Mesendoderm (in vitro differentiated cells): Measurements from ENCODE around the gene RPS19BP1.

Experiments
- DNase-seq: peaks from one replicate; pipeline ENCODE4 v3.0.0; 2013
- H2AK5ac ChIP-seq: 2 replicates; pipeline ENCODE4 v1.6.1; 2013; ENCODE audit warnings: low read length, inconsistent platforms
- H2BK120ac ChIP-seq: 2 replicates; pipeline ENCODE4 v1.6.1; 2013; ENCODE audit warnings: low read depth, mild to moderate bottlenecking, low read length, moderate library complexity, mixed read lengths
- H2BK15ac ChIP-seq: replicated peaks from 2 replicates; pipeline ENCODE4 v1.6.1; 2013; ENCODE audit warnings: low read depth, mild to moderate bottlenecking, moderate library complexity
- H2BK5ac ChIP-seq: 2 replicates; pipeline ENCODE4 v1.6.1; 2013; ENCODE audit warnings: low read length, inconsistent platforms
- H3K18ac ChIP-seq: 2 replicates; pipeline ENCODE4 v1.6.1; 2013; ENCODE audit warnings: mild to moderate bottlenecking, low read length, mixed read lengths
- H3K23ac ChIP-seq: one replicate; pipeline ENCODE4 v1.6.1; 2013; ENCODE audit warnings: low read length
- H3K27ac ChIP-seq: 2 replicates; pipeline ENCODE4 v1.5.1; 2013; ENCODE audit warnings: low read depth, mild to moderate bottlenecking, inconsistent platforms, low read length, moderate library complexity
- H3K27me3 ChIP-seq: 2 replicates; pipeline ENCODE4 v1.6.1; 2013; ENCODE audit warnings: low read length, control low read depth, mild to moderate bottlenecking, inconsistent platforms; ENCODE audit not compliant: insufficient read depth, poor library complexity
- H3K36me3 ChIP-seq: 2 replicates; pipeline ENCODE4 v1.6.1; 2013; ENCODE audit warnings: low read length, inconsistent platforms; ENCODE audit not compliant: control insufficient read depth, insufficient read depth
- H3K4ac ChIP-seq: one replicate; pipeline ENCODE4 v1.6.1; 2013; ENCODE audit warnings: low read depth, mild to moderate bottlenecking, low read length, moderate library complexity
- H3K4me1 ChIP-seq: 2 replicates; pipeline ENCODE4 v1.6.1; 2013; ENCODE audit warnings: low read depth, low read length, inconsistent platforms; ENCODE audit not compliant: control insufficient read depth
- H3K4me2 ChIP-seq: 2 replicates; pipeline ENCODE4 v1.6.1; 2013; ENCODE audit warnings: low read length
- H3K4me3 ChIP-seq: 2 replicates; pipeline ENCODE4 v1.5.1; 2013; ENCODE audit warnings: mild to moderate bottlenecking, low read length
- H3K56ac ChIP-seq: one replicate; pipeline ENCODE4 v1.6.1; 2013; ENCODE audit warnings: low read length
- H3K79me1 ChIP-seq: 2 replicates; pipeline ENCODE4 v1.6.1; 2013; ENCODE audit warnings: low read length, inconsistent platforms
- H3K79me2 ChIP-seq: 2 replicates; pipeline ENCODE4 v1.6.1; 2013; ENCODE audit warnings: mild to moderate bottlenecking, low read length; ENCODE audit not compliant: control insufficient read depth, insufficient read depth
- H3K9ac ChIP-seq: 2 replicates; pipeline ENCODE4 v1.6.1; 2013; ENCODE audit warnings: low read length, inconsistent platforms
- H4K5ac ChIP-seq: one replicate; pipeline ENCODE4 v1.6.1; 2013; ENCODE audit warnings: low read length
- H4K8ac ChIP-seq: one replicate; pipeline ENCODE4 v1.6.1; 2013; ENCODE audit warnings: low read depth, mild to moderate bottlenecking, control low read depth, low read length, moderate library complexity
- WGBS: extraction: QIAGEN DNeasy Blood & Tissue Kit; methylation state at CpG from one replicate; pipeline ENCODE4 v1.1.7; 2013; ENCODE audit warnings: low lambda C conversion rate, missing lambda C conversion rate; ENCODE audit not compliant: insufficient coverage; ENCODE audit errors: extremely low coverage; 5-methylcytosine and 5-hydroxymethylcytosine counted together

The RPS19BP1 gene

DNA sequence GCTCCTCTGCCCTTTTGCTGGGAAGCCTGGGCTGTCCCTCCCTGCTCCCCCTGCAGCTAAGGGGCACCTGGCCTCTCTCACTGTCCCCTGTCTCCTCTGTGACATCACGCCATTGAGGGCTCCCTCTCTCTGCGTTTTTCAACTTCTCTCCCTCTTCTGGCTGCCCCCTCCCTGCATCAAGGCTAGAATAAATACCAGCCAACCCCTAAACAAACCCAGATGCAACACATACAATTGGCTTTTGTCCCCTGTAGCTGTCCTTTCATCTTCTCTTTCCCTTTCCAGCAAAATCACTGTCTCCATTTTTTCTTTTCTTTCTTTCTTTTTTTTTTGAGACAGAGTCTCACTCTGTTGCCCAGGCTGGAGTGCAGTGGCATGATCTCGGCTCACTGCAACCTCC lies 33.7 kb downstream of the RPS19BP1 start:
- Histone ChIP-seq H2BK15ac (no peak overlapping the region), H4K5ac (no peak overlapping the region)

DNA sequence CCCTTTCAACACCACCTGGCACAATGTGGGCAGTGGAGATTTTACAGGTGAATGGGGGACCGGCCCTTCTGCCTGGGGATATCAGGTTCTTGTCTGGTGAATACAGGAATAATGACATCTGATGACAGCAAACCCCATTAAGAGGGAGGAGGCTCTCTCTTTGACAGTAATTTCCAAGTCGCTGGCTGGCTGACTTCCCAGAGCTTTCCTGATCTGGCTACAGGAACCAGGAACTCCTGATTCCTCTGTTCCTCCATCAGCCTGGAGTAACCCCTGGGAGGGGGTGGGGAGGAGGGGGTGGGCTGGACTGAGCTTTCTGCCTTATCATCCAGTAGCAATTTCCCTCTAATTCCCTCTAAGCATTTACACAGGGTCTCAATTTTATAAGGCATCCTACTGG lies 34.2 kb downstream of the RPS19BP1 start:
- Histone ChIP-seq H2AK5ac (no peak overlapping the region), H3K4ac (no peak overlapping the region), H4K8ac (no peak overlapping the region), H4K5ac (no peak overlapping the region), H3K79me2 (peaks cover 8% of the 10 kb centered on the region), H2BK5ac (no peak overlapping the region), H3K4me2 (no peak overlapping the region), H3K4me1 (peaks cover 6% of the 10 kb centered on the region), H3K9ac (no peak overlapping the region), H3K36me3 (no peaks in the 10 kb centered on the region), H3K27ac (no peak overlapping the region), H2BK15ac (no peak overlapping the region), H3K56ac (no peak overlapping the region), H3K23ac (no peak overlapping the region), H2BK120ac (no peak overlapping the region), H3K27me3 (no peaks in the 10 kb centered on the region), H3K18ac (no peak overlapping the region), H3K4me3 (no peak overlapping the region), H3K79me1 (peaks cover 7% of the 10 kb centered on the region)
- no peak for DNase-seq
- WGBS, result no CpG with 5 or more reads among the region's 2 CpGs

More for the DNA sequence above, 33.7 kb downstream of the RPS19BP1 start:
- H3K27ac ChIP-seq, result no peak overlapping the region
- H4K8ac ChIP-seq, result no peak overlapping the region
- peaks cover 6% of the 10 kb centered on the region for H3K4me1 ChIP-seq
- no peaks in the 10 kb centered on the region for H3K36me3 ChIP-seq
- no peak overlapping the region for H3K4me3 ChIP-seq
- no peak overlapping the region for H3K4ac ChIP-seq
- H3K27me3 ChIP-seq, result no peaks in the 10 kb centered on the region
- no peak overlapping the region for H3K23ac ChIP-seq
- H3K4me2 ChIP-seq, result no peak overlapping the region
- peaks cover 11% of the 10 kb centered on the region for H3K79me2 ChIP-seq
- no peak overlapping the region for H3K9ac ChIP-seq
- no peak overlapping the region for H2AK5ac ChIP-seq
- no CpG with 5 or more reads among the region's 3 CpGs for WGBS
- peaks cover 10% of the 10 kb centered on the region for H3K79me1 ChIP-seq
- no peak overlapping the region for H3K18ac ChIP-seq
- no peak overlapping the region for H2BK5ac ChIP-seq
- DNase-seq, result no peak
- no peak overlapping the region for H3K56ac ChIP-seq
- H2BK120ac ChIP-seq, result no peak overlapping the region

DNA sequence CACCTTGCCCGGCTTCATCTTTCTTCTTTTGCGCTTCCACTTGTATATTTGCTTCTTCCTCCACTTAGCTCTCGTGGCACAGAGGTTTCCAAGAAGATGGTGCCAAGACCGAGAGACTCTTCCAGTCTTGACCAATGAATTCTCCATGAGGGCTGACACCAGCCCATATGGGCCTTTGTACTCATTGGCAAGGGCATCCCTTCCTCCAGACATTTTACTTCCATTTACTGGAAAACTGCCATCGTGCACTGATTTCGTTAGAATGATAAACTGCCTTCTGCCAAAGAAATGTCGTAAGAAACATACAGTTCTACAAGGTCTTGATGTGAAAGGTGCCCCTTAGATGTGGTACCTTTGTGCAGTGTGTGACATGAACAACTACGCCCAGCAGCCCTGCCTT lies 35.1 kb downstream of the RPS19BP1 start:
- H3K9ac ChIP-seq, result no peak overlapping the region
- no peak overlapping the region for H3K4ac ChIP-seq
- H3K4me3 ChIP-seq, result no peak overlapping the region
- no peaks in the 10 kb centered on the region for H3K79me1 ChIP-seq
- no peak overlapping the region for H3K4me2 ChIP-seq
- no peak overlapping the region for H2BK120ac ChIP-seq
- no peak overlapping the region for H2BK15ac ChIP-seq
- no peak overlapping the region for H2BK5ac ChIP-seq
- no peak overlapping the region for H3K18ac ChIP-seq
- H3K23ac ChIP-seq, result no peak overlapping the region
- no peak overlapping the region for H3K27ac ChIP-seq
- no peak overlapping the region for H4K8ac ChIP-seq
- no peak overlapping the region for H2AK5ac ChIP-seq
- H4K5ac ChIP-seq, result no peak overlapping the region
- no peak overlapping the region for H3K56ac ChIP-seq
- no CpG with 5 or more reads among the region's 8 CpGs for WGBS
- peaks cover 3% of the 10 kb centered on the region for H3K4me1 ChIP-seq
- H3K27me3 ChIP-seq, result no peaks in the 10 kb centered on the region
- no peaks in the 10 kb centered on the region for H3K79me2 ChIP-seq
- no peak for DNase-seq
- no peaks in the 10 kb centered on the region for H3K36me3 ChIP-seq

GRCh38 chr22:39496131-39496838 lies 36.3 kb downstream of the RPS19BP1 start:
- Histone ChIP-seq H3K4ac (no peak overlapping the region), H3K79me1 (no peaks in the 10 kb centered on the region), H3K4me3 (no peak overlapping the region), H3K4me1 (no peaks in the 10 kb centered on the region), H3K9ac (no peak overlapping the region), H3K79me2 (no peaks in the 10 kb centered on the region), H3K56ac (peak overlapping the region; percentile 71), H2BK15ac (no peak overlapping the region), H3K23ac (no peak overlapping the region), H4K8ac (no peak overlapping the region), H3K18ac (no peak overlapping the region), H2BK120ac (no peak overlapping the region), H2BK5ac (no peak overlapping the region), H3K27me3 (no peaks in the 10 kb centered on the region), H3K36me3 (no peaks in the 10 kb centered on the region), H2AK5ac (no peak overlapping the region), H3K27ac (no peak overlapping the region), H3K4me2 (no peak overlapping the region), H4K5ac (no peak overlapping the region)
- DNase-seq, result peak; percentile 85
- WGBS, result no CpG with 5 or more reads among the region's 13 CpGs

DNA sequence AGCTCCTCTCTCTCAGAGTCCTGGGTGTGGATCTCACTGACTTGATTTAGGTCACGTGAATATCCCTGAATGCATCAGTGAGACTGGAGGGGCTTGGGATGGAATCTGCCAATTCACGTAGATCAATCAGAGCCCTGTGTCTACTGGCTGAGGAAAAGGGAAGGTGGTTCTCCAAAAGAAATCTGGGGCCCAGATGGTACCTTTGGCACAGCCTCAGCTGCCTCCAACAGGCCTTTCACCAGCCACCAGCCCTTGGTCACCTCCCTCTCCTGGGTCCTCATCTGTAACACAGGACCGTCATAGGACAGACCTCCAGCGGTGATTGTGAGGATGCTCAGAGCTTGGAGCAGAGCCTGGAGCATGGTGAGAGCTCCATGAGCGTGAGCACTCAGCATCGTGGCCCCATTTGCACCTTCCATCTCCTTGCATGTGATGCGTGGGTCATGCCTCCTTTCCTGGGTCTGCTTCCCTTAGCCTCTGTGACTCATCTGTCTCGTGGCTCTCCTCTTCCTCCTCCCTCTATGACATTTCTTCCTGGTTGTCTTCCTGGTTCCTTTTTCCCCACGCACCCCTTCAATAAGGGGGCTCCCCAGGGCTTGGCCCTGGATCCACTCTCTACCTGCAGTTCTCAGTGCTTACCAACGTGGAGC lies 38.0 kb downstream of the RPS19BP1 start:
- no peak overlapping the region for H4K8ac ChIP-seq
- H3K36me3 ChIP-seq, result no peaks in the 10 kb centered on the region
- H3K4me1 ChIP-seq, result peaks cover 2% of the 10 kb centered on the region
- no peak overlapping the region for H3K18ac ChIP-seq
- H2AK5ac ChIP-seq, result no peak overlapping the region
- no peaks in the 10 kb centered on the region for H3K27me3 ChIP-seq
- H2BK15ac ChIP-seq, result no peak overlapping the region
- H2BK5ac ChIP-seq, result no peak overlapping the region
- H3K4me2 ChIP-seq, result no peak overlapping the region
- DNase-seq, result no peak
- no peak overlapping the region for H3K27ac ChIP-seq
- H3K4ac ChIP-seq, result no peak overlapping the region
- no peaks in the 10 kb centered on the region for H3K79me2 ChIP-seq
- no CpG with 5 or more reads among the region's 10 CpGs for whole genome bisulfite sequencing
- H4K5ac ChIP-seq, result no peak overlapping the region
- H3K23ac ChIP-seq, result no peak overlapping the region
- no peak overlapping the region for H3K56ac ChIP-seq
- no peak overlapping the region for H3K9ac ChIP-seq
- no peak overlapping the region for H2BK120ac ChIP-seq
- H3K4me3 ChIP-seq, result no peak overlapping the region
- H3K79me1 ChIP-seq, result no peaks in the 10 kb centered on the region
